Naive thymus-derived CD4-positive, alpha-beta T cell (primary cell): ENCODE results near the gene ETV3L. TPM values are rescaled to one million over a fixed set of nuclear protein-coding genes. Genes with fewer than 3 reads are reported as not detected.

ENCODE experiments used
- polyA plus RNA-seq, 2 donors: library from polyadenylated mRNA; unstranded; fragments of 300-500 nt; fragmentation: Illumina TruSeq; gene quantifications; one replicate each; pipeline ENCODE4 v1.2.3, GENCODE V29; 2021
- total RNA-seq, 6 experiments: library from RNA in 5 of 6; stranded (reverse) in 5 of 6; gene quantifications; 1 replicate in 5 of 6; 2 replicates in 1 of 6; pipeline ENCODE4 v1.2.3 and lab custom pipeline; 2021 to 2026

Gene ETV3L
- total and polyA plus RNA-seq, 7 experiments from 2014 or later = not detected

Other genes starting within 250 kb of the ETV3L start
- under 1 TPM in 1 of 5 experiments, not detected in 4; 0.63 TPM for gene INSRR, start 240.7 kb downstream of the ETV3L start, total RNA-seq
- gene INSRR, start 240.7 kb downstream of the ETV3L start, polyA plus RNA-seq = not detected
- 10 to 100 TPM in 1 of 5 experiments, 1 to 10 TPM in 2, not detected in 2; 3.2 to 17.3 (median 3.3) TPM for gene NTRK1, start 238.9 kb downstream of the ETV3L start, total RNA-seq
- under 1 TPM in 1 of 2 donors, not detected in 1; 0.09 TPM for gene NTRK1, start 238.9 kb downstream of the ETV3L start, polyA plus RNA-seq
- under 1 TPM; 0.19 to 0.88 (median 0.30) TPM for gene PEAR1, start 206.1 kb downstream of the ETV3L start, total RNA-seq
- 1 to 10 TPM in 1 of 2 donors, under 1 TPM in 1; 0.82 to 1.2 TPM for gene PEAR1, start 206.1 kb downstream of the ETV3L start, polyA plus RNA-seq
- gene LRRC71, start 179.2 kb downstream of the ETV3L start, total RNA-seq = not detected
- not detected for gene LRRC71, start 179.2 kb downstream of the ETV3L start, polyA plus RNA-seq
- gene ARHGEF11, start 54.1 kb downstream of the ETV3L start, total RNA-seq = 10 to 100 TPM; 25.8 to 54.9 (median 38.8) TPM
- gene ARHGEF11, start 54.1 kb downstream of the ETV3L start, polyA plus RNA-seq = 10 to 100 TPM; 30.4 to 32.1 TPM
- 10 to 100 TPM; 31.5 to 72.4 (median 53.3) TPM for gene ETV3, start 38.6 kb upstream of the ETV3L start, total RNA-seq
- 1 to 10 TPM; 4.5 to 5.7 TPM for gene ETV3, start 38.6 kb upstream of the ETV3L start, polyA plus RNA-seq